ENCODE results near the gene C9orf152.

Gene C9orf152

DNA sequence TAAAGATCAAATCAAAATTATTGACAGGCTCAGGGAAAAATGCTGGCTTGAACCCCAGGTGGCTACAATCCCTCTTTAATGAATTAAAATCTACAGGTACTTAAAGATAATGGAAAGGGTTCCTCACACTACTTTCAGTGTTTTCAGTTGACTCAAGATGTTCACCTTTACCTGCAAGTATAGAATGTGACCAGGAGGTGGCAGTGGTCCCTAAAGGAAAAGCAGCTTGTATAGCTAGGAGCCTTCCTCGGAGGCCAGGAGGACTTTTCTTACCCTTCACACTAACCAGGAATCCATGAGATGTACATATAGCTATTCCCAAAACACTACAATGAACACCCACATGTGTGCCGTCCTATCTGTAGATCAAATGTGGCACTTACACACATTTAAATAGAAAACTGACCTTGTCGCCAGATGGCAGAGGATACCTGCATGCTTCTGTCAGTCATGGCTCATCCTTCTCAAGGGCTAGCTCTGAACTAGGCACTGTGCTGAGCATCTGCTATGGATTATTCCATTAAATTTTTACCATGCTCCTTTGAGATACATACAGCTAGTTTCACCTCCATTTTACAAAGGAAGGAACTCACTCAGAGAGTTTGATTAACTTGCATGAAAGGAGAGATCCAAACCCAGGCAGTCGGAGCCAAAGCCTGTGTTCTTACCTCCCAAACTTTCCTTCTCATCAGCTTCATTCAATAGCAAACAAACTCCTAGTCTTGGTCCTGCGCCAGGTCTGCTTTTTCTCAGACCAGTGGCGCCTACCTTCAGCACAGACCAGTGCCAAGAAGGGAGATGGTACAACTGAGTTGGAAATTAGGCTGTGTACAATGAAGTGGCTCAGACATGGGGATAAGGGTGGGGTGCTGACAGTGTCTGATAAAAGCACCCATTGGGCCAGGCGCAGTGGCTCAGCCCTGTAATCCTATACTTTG, 24.5 kb downstream of the C9orf152 start:
- TF ChIP-seq, protein P1, sequence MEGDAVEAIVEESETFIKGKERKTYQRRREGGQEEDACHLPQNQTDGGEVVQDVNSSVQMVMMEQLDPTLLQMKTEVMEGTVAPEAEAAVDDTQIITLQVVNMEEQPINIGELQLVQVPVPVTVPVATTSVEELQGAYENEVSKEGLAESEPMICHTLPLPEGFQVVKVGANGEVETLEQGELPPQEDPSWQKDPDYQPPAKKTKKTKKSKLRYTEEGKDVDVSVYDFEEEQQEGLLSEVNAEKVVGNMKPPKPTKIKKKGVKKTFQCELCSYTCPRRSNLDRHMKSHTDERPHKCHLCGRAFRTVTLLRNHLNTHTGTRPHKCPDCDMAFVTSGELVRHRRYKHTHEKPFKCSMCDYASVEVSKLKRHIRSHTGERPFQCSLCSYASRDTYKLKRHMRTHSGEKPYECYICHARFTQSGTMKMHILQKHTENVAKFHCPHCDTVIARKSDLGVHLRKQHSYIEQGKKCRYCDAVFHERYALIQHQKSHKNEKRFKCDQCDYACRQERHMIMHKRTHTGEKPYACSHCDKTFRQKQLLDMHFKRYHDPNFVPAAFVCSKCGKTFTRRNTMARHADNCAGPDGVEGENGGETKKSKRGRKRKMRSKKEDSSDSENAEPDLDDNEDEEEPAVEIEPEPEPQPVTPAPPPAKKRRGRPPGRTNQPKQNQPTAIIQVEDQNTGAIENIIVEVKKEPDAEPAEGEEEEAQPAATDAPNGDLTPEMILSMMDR (IDR thresholded peaks at IDR 0.05), result peak; percentile 76
- H3K9me3 Mint-ChIP-seq, result peaks cover 12% of the 10 kb centered on the region
- H3K27ac Mint-ChIP-seq, result no peak overlapping the region
- H3K27me3 Mint-ChIP-seq (ENCODE audit: low read depth, poor library complexity), result peaks cover 17% of the 10 kb centered on the region
- DNase-seq, result peak; percentile 64
- no peaks in the 10 kb centered on the region for H3K36me3 Mint-ChIP-seq (ENCODE audit: low read depth)
- no peaks in the 10 kb centered on the region for H3K4me1 Mint-ChIP-seq
- no peak overlapping the region for H3K4me3 Mint-ChIP-seq

DNA sequence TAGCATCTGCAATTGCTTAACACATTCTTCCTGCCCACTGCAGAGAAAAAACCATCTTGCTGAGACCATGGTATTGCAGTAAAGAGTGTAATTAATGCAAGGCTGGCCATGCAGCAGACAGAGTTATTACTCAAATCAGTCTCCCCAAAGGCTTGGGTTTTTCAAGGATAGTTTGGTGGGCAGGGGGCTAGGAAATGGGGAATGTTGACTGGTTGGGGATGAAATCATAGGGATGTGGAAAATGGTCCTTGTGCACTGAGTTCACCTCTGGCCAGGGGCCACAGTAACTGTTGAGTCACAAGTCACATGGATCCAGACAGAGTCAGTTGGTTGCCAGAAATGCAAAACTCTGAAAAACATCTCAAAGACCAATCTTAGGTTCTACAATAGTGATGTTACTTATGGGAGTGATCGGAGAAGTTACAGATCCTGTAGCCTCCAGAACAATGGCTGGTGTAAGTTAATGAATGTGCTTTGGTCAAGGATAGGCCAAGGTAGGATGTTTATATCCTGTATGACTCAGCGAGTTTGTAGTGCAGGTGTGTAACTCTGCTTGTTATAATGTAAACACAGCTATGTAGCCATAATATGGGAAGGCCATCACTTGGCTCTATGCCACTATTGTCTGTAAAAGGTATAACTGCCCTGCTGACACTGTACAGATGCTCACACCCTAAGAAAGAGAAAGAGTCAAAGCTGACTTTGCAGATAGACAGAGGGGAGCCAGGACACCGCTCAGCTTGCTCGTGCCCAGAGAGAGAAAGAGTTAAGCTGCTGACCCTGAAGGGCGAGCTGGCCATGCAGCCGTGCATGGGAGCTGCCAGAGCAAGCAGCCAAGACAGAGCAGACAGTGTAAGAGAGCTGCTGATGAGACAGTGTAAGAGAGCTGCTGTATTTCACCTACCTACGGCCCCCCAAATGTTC, 27.2 kb downstream of the C9orf152 start:
- H3K4me3 Mint-ChIP-seq, result no peak overlapping the region

DNA sequence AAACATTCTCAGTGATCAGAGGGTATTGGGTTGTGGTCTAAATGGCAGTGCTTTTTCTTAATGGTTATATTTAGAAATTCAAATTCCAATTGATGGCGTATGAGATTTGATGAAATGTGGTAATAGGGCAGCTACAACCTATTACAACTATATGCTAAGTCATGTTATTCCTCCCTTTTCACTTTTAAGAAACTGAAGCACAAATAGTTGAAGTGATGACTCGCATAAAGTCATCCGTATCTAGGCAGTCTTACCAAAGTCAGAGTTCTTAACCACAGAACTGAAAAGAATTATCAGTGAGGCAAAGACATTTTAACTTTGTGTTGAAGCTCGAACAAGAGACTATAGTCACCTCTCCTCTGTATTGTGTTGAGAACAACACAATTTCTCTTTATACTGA, 28.2 kb downstream of the C9orf152 start:
- Mint-ChIP-seq H3K36me3 (ENCODE audit: low read depth) (no peaks in the 10 kb centered on the region), H3K9me3 (peaks cover 9% of the 10 kb centered on the region), H3K27ac (no peak overlapping the region), H3K4me1 (no peaks in the 10 kb centered on the region), H3K4me3 (no peak overlapping the region), H3K27me3 (ENCODE audit: low read depth, poor library complexity) (peaks cover 7% of the 10 kb centered on the region)
- TF ChIP-seq, protein P1 (IDR thresholded peaks at IDR 0.05), result no peak
- DNase-seq, result no peak

More for the DNA sequence above, 27.2 kb downstream of the C9orf152 start:
- DNase-seq, result no peak
- no peak overlapping the region for H3K27ac Mint-ChIP-seq
- no peaks in the 10 kb centered on the region for H3K4me1 Mint-ChIP-seq
- peaks cover 9% of the 10 kb centered on the region for H3K9me3 Mint-ChIP-seq
- peaks cover 9% of the 10 kb centered on the region for H3K27me3 Mint-ChIP-seq (ENCODE audit: low read depth, poor library complexity)
- TF ChIP-seq, protein P1 (IDR thresholded peaks at IDR 0.05), result no peak
- no peaks in the 10 kb centered on the region for H3K36me3 Mint-ChIP-seq (ENCODE audit: low read depth)

DNA sequence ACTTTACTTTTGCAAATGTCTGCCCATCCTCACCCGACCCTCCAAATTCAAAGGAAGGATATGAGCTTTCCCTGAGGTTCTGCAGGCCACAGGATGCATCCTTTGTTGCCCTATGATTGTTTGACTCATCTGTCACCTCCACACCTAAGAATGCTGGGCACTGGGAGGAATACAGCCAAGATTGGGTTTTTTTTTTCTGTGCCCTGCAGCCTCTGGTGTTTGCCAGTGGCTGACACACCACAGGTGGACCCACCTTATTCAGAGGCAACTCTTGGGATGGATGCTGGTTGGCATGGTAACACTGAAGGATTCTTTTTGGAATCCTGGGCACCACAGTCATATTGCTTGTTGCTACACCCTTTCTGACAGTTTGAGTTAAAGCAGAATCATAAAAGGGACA, 29.7 kb downstream of the C9orf152 start:
- Mint-ChIP-seq H3K4me1 (peaks cover 5% of the 10 kb centered on the region), H3K9me3 (peaks cover 9% of the 10 kb centered on the region), H3K4me3 (no peak overlapping the region), H3K27me3 (ENCODE audit: low read depth, poor library complexity) (peaks cover 7% of the 10 kb centered on the region), H3K27ac (no peak overlapping the region), H3K36me3 (ENCODE audit: low read depth) (peaks cover 5% of the 10 kb centered on the region)
- no peak for DNase-seq
- TF ChIP-seq, protein P1 (IDR thresholded peaks at IDR 0.05), result no peak

DNA sequence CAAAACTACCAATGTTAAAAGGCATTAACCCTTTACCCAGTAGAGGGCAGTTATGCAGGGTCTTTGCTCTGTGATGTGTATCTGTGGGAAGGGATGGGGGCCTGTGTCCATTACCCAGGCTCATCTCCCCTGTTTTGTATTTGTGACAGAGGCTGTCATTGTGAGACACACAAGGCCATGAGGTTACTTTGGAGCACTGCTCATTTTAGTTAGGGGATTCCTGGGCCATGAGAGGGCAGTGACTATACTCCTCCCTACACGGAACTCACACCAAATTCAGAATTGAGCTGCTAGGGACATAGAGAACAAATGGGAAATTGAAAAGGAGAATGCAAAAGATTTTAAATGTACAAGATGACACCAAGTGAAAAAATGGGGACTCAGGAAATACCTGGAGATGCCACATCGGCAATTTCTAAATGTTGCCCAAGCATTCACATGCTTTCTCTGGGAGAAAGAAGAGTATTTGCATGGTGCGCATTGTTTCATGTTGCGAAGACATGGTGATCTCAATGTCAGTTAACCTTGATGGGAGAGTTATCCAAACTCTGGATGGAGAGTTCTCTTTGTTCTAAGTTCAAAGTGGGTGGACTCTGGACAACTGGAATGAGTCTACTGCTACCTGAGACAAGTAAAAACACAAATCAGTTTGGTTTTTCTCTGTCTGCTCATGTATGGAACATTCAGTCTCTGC, 32.5 kb downstream of the C9orf152 start:
- no peak for DNase-seq
- H3K4me3 Mint-ChIP-seq, result no peak overlapping the region
- H3K36me3 Mint-ChIP-seq (ENCODE audit: low read depth), result peaks cover 24% of the 10 kb centered on the region
- peaks cover 6% of the 10 kb centered on the region for H3K4me1 Mint-ChIP-seq
- TF ChIP-seq, protein P1 (IDR thresholded peaks at IDR 0.05), result no peak
- peaks cover 8% of the 10 kb centered on the region for H3K27me3 Mint-ChIP-seq (ENCODE audit: low read depth, poor library complexity)
- no peak overlapping the region for H3K27ac Mint-ChIP-seq
- peaks cover 1% of the 10 kb centered on the region for H3K9me3 Mint-ChIP-seq

Measured in nephron progenitor cell (in vitro differentiated cells).